Body of pancreas (tissue), 4 donors: Measurements from ENCODE around the gene ANKRD13B.

ENCODE experiments used
- CTCF ChIP-seq, 7 experiments: fragments of 450-650 bp in 4 of 7; fragments of 200-600 bp in 3 of 7; sonication (generic) in 3 of 7; IDR thresholded peaks; one replicate each; pipeline ENCODE4 v1.5.1; 2016 to 2019; ENCODE audit warnings: antibody characterized with exemption in 7 of 7
- POLR2A ChIP-seq, 3 donors: fragments of 450-650 bp; IDR thresholded peaks; one replicate each; pipeline ENCODE4 v1.6.1; 2016; ENCODE audit warnings: antibody characterized with exemption in 3 of 3, mild to moderate bottlenecking in 2 of 3

- TF ChIP-seq POLR2A (IDR thresholded peaks at IDR 0.05) (no peak), CTCF (IDR thresholded peaks at IDR 0.05) (no peak)
These were observed 2.4 kb downstream of the ANKRD13B start for GRCh38 chr17:29595107-29595942.
